GM23338 (cell line): ENCODE data around the gene FOXP4. TPM values are rescaled to one million over a fixed set of nuclear protein-coding genes. Genes with fewer than 3 reads are reported as not detected.

Experiments used
- ATAC-seq: fragments of 200-7000 bp; cut with Tn5 transposase; 3 replicates; pipeline ENCODE4 v1.9.1; 2020
- DNase-seq: peaks from one replicate; pipeline ENCODE4 v3.0.0-alpha.2; 2015; ENCODE audit warnings: low spot score
- H2AFZ ChIP-seq: fragments of 200-600 bp; sonication (generic); 2 replicates; pipeline ENCODE4 v1.8.0; 2016; ENCODE audit warnings: antibody characterized with exemption, mild to moderate bottlenecking, moderate library complexity
- H3F3A ChIP-seq: fragments of 200-600 bp; sonication (generic); replicated peaks from 2 replicates; pipeline ENCODE4 v1.8.0; 2017; ENCODE audit warnings: antibody characterized with exemption, mixed run types, low read depth
- H3K27ac ChIP-seq: fragments of 200-600 bp; sonication (generic); 2 replicates; pipeline ENCODE4 v1.6.1; 2016; ENCODE audit warnings: low read depth
- H3K27me3 ChIP-seq: fragments of 200-600 bp; sonication (generic); 2 replicates; pipeline ENCODE4 v1.8.0; 2016; ENCODE audit warnings: mild to moderate bottlenecking, mixed run types, moderate library complexity; ENCODE audit not compliant: insufficient read depth
- H3K36me3 ChIP-seq: fragments of 200-600 bp; sonication (generic); 2 replicates; pipeline ENCODE4 v1.8.0; 2016; ENCODE audit warnings: mild to moderate bottlenecking; ENCODE audit not compliant: insufficient read depth
- H3K4me1 ChIP-seq: fragments of 200-600 bp; sonication (generic); 2 replicates; pipeline ENCODE4 v1.8.0; 2016; ENCODE audit warnings: mild to moderate bottlenecking, moderate library complexity; ENCODE audit not compliant: insufficient read depth
- H3K4me2 ChIP-seq: fragments of 200-600 bp; sonication (generic); 2 replicates; pipeline ENCODE4 v1.7.1; 2017; ENCODE audit warnings: mixed run types
- H3K4me3 ChIP-seq: fragments of 200-600 bp; sonication (generic); 2 replicates; pipeline ENCODE4 v1.6.1; 2016; ENCODE audit warnings: mixed run types
- H3K79me2 ChIP-seq: fragments of 200-600 bp; sonication (generic); replicated peaks from 2 replicates; pipeline ENCODE4 v1.8.0; 2017; ENCODE audit warnings: mild to moderate bottlenecking; ENCODE audit not compliant: insufficient read depth
- H3K9me2 ChIP-seq: fragments of 200-600 bp; sonication (generic); 2 replicates; pipeline ENCODE4 v1.8.0; 2017; ENCODE audit not compliant: insufficient read depth
- H4K20me1 ChIP-seq: fragments of 200-600 bp; sonication (generic); replicated peaks from 2 replicates; pipeline ENCODE4 v1.8.0; 2017; ENCODE audit warnings: mild to moderate bottlenecking; ENCODE audit not compliant: insufficient read depth
- H3K27ac Mint-ChIP-seq: 2 replicates; pipeline ENCODE4 v1.8.0; 2020; ENCODE audit warnings: inconsistent platforms, mild to moderate bottlenecking, moderate library complexity, mixed read lengths
- H3K27me3 Mint-ChIP-seq: 3 replicates; pipeline ENCODE4 v1.8.0; 2022; ENCODE audit warnings: low read depth, mild to moderate bottlenecking, moderate library complexity, mixed read lengths, inconsistent platforms; ENCODE audit not compliant: insufficient read depth, poor library complexity
- H3K36me3 Mint-ChIP-seq: 3 replicates; pipeline ENCODE4 v1.8.0; 2021; ENCODE audit warnings: low read depth, mild to moderate bottlenecking, inconsistent platforms, moderate library complexity, mixed read lengths
- H3K4me1 Mint-ChIP-seq: 3 replicates; pipeline ENCODE4 v1.8.0; 2020; ENCODE audit warnings: mild to moderate bottlenecking, inconsistent platforms, mixed read lengths
- H3K4me3 Mint-ChIP-seq: 3 replicates; pipeline ENCODE4 v1.8.0; 2021; ENCODE audit warnings: moderate library complexity, mild to moderate bottlenecking, inconsistent platforms, mixed read lengths
- H3K9me3 Mint-ChIP-seq: 3 replicates; pipeline ENCODE4 v1.8.0; 2020; ENCODE audit warnings: moderate library complexity, mild to moderate bottlenecking, inconsistent platforms, mixed read lengths
- CREB1 ChIP-seq: fragments of 250-450 bp; sonication (Bioruptor Pico); IDR thresholded peaks from 2 replicates; pipeline ENCODE4 v1.5.0; 2020; ENCODE audit warnings: low read depth, mild to moderate bottlenecking, moderate library complexity
- CTCF ChIP-seq, 2 experiments: fragments of 200-600 bp in 1 of 2; sonication (generic) in 1 of 2; conservative IDR thresholded peaks; 2 replicates each; pipeline versions ENCODE4 v1.5.1 to v1.6.1; 2016 to 2017; ENCODE audit warnings: antibody characterized with exemption in 2 of 2, low read depth in 2 of 2, mild to moderate bottlenecking in 2 of 2, moderate library complexity in 1 of 2
- ETS1 ChIP-seq: IDR thresholded peaks from 2 replicates; pipeline ENCODE4 v1.6.1; 2016; ENCODE audit warnings: antibody characterized with exemption
- EZH2phosphoT487 ChIP-seq: fragments of 200-600 bp; sonication (generic); IDR thresholded peaks from one replicate; pipeline ENCODE4 v1.8.1; 2018; ENCODE audit warnings: antibody characterized with exemption; ENCODE audit not compliant: unreplicated experiment
- JUNB ChIP-seq: IDR thresholded peaks from one replicate; pipeline ENCODE4 v1.6.1; 2016; ENCODE audit warnings: antibody characterized with exemption; ENCODE audit not compliant: unreplicated experiment
- NANOG ChIP-seq: IDR thresholded peaks from 2 replicates; pipeline ENCODE4 v1.6.1; 2016; ENCODE audit warnings: antibody characterized with exemption, borderline replicate concordance
- POLR2AphosphoS5 ChIP-seq: IDR thresholded peaks from 2 replicates; pipeline ENCODE4 v1.6.1; 2016; ENCODE audit warnings: antibody characterized with exemption, low read depth
- REST ChIP-seq: IDR thresholded peaks from one replicate; pipeline ENCODE4 v1.6.1; 2018; ENCODE audit warnings: antibody characterized with exemption; ENCODE audit not compliant: unreplicated experiment
- ZNF331 ChIP-seq: fragments of 250-450 bp; sonication (Bioruptor Pico); IDR thresholded peaks from 2 replicates; pipeline ENCODE4 v1.5.0; 2020; ENCODE audit warnings: low read depth, mild to moderate bottlenecking, moderate library complexity
- ZNF462 ChIP-seq: fragments of 250-450 bp; sonication (Bioruptor Pico); IDR thresholded peaks from 2 replicates; pipeline ENCODE4 v1.5.0; 2020; ENCODE audit warnings: mild to moderate bottlenecking, moderate library complexity
- polyA plus RNA-seq: library from polyadenylated mRNA; unstranded; fragments of >200 nt; fragmentation: Nextera tagmentation; extraction: Ambion mirVana; gene quantifications from 2 replicates; pipeline ENCODE4 v1.2.1, GENCODE V29; 2016
- total RNA-seq: library from RNA; depleted of rRNA; stranded (reverse); fragments of >200 nt; shearing (Covaris generic); gene quantifications from 2 replicates; pipeline ENCODE4 v1.2.3, GENCODE V29; 2014

FOXP4 gene
- total and polyA plus RNA-seq, 2 experiments from 2014 or later, result 5.1 to 13.5 TPM

GRCh38 chr6:41536795-41537758, 9.1 kb upstream of the FOXP4 start (continued):
- no peak for TF ChIP-seq ZNF462 (CRISPR knock-in tag)

GRCh38 chr6:41538556-41539182, 7.5 kb upstream of the FOXP4 start:
- H3K4me3 ChIP-seq, result no peak overlapping the region
- Mint-ChIP-seq H3K4me3 (no peak overlapping the region), H3K27ac (no peak overlapping the region), H3K36me3 (no peaks in the 10 kb centered on the region), H3K27me3 (peaks cover 8% of the 10 kb centered on the region), H3K9me3 (no peaks in the 10 kb centered on the region), H3K4me1 (peaks cover 18% of the 10 kb centered on the region)
- DNase-seq (no peak), ATAC-seq (no peak)
- H4K20me1 ChIP-seq, result no peaks in the 10 kb centered on the region; the same call in none of the 2 replicates
- H3K4me1 ChIP-seq, result 0 out of 2 replicates have a peak, but pooled peaks cover 3% of the 10 kb centered on the region
- no peaks in the 10 kb centered on the region for H3K9me2 ChIP-seq
- peaks cover 44% of the 10 kb centered on the region for H3K27me3 ChIP-seq
- H3K27ac ChIP-seq, result no peak overlapping the region
- H3K4me2 ChIP-seq, result no peak overlapping the region
- no peak overlapping the region for H2AFZ ChIP-seq
- no peaks in the 10 kb centered on the region for H3K36me3 ChIP-seq
- H3F3A ChIP-seq, result 0 out of 2 replicates have a peak, but pooled peaks cover 2% of the 10 kb centered on the region
- no peaks in the 10 kb centered on the region for H3K79me2 ChIP-seq
- TF ChIP-seq JUNB, result no peak
- no peak for TF ChIP-seq EZH2phosphoT487
- TF ChIP-seq POLR2AphosphoS5, result no peak
- no peak for TF ChIP-seq REST
- TF ChIP-seq NANOG, result no peak
- TF ChIP-seq ETS1, result no peak
- no peak for TF ChIP-seq CTCF (conservative IDR thresholded peaks at IDR 0.05; ENCODE audit: low read depth in 2 of 2)
- no peak for TF ChIP-seq ZNF331 (CRISPR knock-in tag)
- no peak for TF ChIP-seq CREB1 (CRISPR knock-in tag)
